H1 (cell line): ENCODE data around the gene HRH4. TPM values are rescaled to one million over a fixed set of nuclear protein-coding genes. Genes with fewer than 3 reads are reported as not detected.

Experiments used
- ATF2 ChIP-seq: IDR thresholded peaks from 2 replicates; pipeline ENCODE4 v1.6.1; 2012; ENCODE audit warnings: low read length, inconsistent platforms
- EGR1 ChIP-seq: IDR thresholded peaks from 2 replicates; pipeline ENCODE4 v1.6.1; 2011; ENCODE audit warnings: low read depth, low read length, borderline replicate concordance
- EZH2 ChIP-seq: fragments of 200-600 bp; sonication (generic); IDR thresholded peaks from 2 replicates; pipeline ENCODE4 v1.7.1; 2012; ENCODE audit warnings: low read depth, mild to moderate bottlenecking, moderate library complexity, low read length, inconsistent platforms; ENCODE audit not compliant: severe bottlenecking
- KDM1A ChIP-seq: fragments of 200-600, 300-600 bp; sonication (generic); IDR thresholded peaks from 2 replicates; pipeline ENCODE4 v1.7.1; 2016; ENCODE audit warnings: mild to moderate bottlenecking, low read length, borderline replicate concordance
- PHF8 ChIP-seq: fragments of 200-600 bp; sonication (generic); conservative IDR thresholded peaks from 2 replicates; pipeline ENCODE4 v1.7.1; 2012; ENCODE audit warnings: low read depth, mild to moderate bottlenecking, inconsistent platforms, low read length, moderate library complexity
- SIX5 ChIP-seq: IDR thresholded peaks from 2 replicates; pipeline ENCODE4 v1.6.1; 2011; ENCODE audit warnings: mild to moderate bottlenecking, low read depth, low read length
- SP2 ChIP-seq: IDR thresholded peaks from 2 replicates; pipeline ENCODE4 v1.6.1; 2012; ENCODE audit warnings: mild to moderate bottlenecking, low read length, inconsistent platforms
- SRF ChIP-seq: IDR thresholded peaks from 2 replicates; pipeline ENCODE4 v1.6.1; 2011; ENCODE audit warnings: mild to moderate bottlenecking, low read depth, low read length, moderate library complexity
- polyA plus RNA-seq, 7 experiments: library from polyadenylated mRNA; depleted of rRNA in 3 of 7; stranded (reverse) in 5 of 7; unstranded in 2 of 7; fragments of >200 nt in 5 of 7; fragments of 200-250 nt in 2 of 7; gene quantifications; 1 replicate in 5 of 7; 2 replicates in 1 of 7; 4 replicates in 1 of 7; pipeline versions ENCODE4 v1.2.1 to v1.2.3, GENCODE V29; 2011 to 2013; ENCODE audit warnings: missing spikeins in 2 of 7, mixed read lengths in 2 of 7
- total RNA-seq: library from RNA; stranded (reverse); fragmentation: NEBNext Ultra II Directional; extraction: Animal tissue kit (Norgen Biotek cat#: 25700); gene quantifications from 2 replicates; pipeline ENCODE4 v1.2.1, GENCODE V29; 2021

The HRH4 gene
- total and polyA plus RNA-seq, 2 of the 8 experiments (the other 6 are each of a cell fraction or from before 2014, with no cell fraction given) = 0.03 TPM; not detected in 1

GRCh38 chr18:24420551-24420950, 39.9 kb upstream of the HRH4 start (continued):
- TF ChIP-seq ATF2 (no peak), SRF (no peak), EGR1 (no peak), PHF8 (no peak), SIX5 (no peak), KDM1A (no peak), SP2 (no peak), EZH2 (no peak)
